ENCODE measurements around the gene ACOT11. TPM values are rescaled to one million over a fixed set of nuclear protein-coding genes. Genes with fewer than 3 reads are reported as not detected.

Gene ACOT11
- total RNA-seq, 2 experiments from 2014 or later: 1.9 to 2.0 TPM

GRCh38 chr1:54585181-54586066, 37.4 kb downstream of the ACOT11 start:
- no peak overlapping the region for H3K4me3 Mint-ChIP-seq
- H3K9me3 Mint-ChIP-seq: no peaks in the 10 kb centered on the region
- POLR2A ChIA-PET: no interaction called here

GRCh38 chr1:54588377-54588776, 40.3 kb downstream of the ACOT11 start:
- no peaks in the 10 kb centered on the region for H3K4me1 Mint-ChIP-seq
- no peak for DNase-seq
- no peak overlapping the region for H3K4me3 Mint-ChIP-seq
- CTCF ChIA-PET: no interaction called here
- H3K27ac Mint-ChIP-seq: no peak overlapping the region
- no peaks in the 10 kb centered on the region for H3K36me3 Mint-ChIP-seq (ENCODE audit: low read depth)
- H3K9me3 Mint-ChIP-seq: no peaks in the 10 kb centered on the region
- H3K27me3 Mint-ChIP-seq: no peaks in the 10 kb centered on the region
- POLR2A ChIA-PET: no interaction called here

More at GRCh38 chr1:54585181-54586066, 37.4 kb downstream of the ACOT11 start:
- no peaks in the 10 kb centered on the region for H3K27me3 Mint-ChIP-seq
- no peak overlapping the region for H3K27ac Mint-ChIP-seq
- no peak for DNase-seq
- no peaks in the 10 kb centered on the region for H3K4me1 Mint-ChIP-seq
- CTCF ChIA-PET: no interaction called here
- no peaks in the 10 kb centered on the region for H3K36me3 Mint-ChIP-seq (ENCODE audit: low read depth)

- Mint-ChIP-seq H3K27ac (no peak overlapping the region), H3K27me3 (no peaks in the 10 kb centered on the region), H3K4me3 (no peak overlapping the region), H3K4me1 (no peaks in the 10 kb centered on the region), H3K36me3 (ENCODE audit: low read depth) (no peaks in the 10 kb centered on the region), H3K9me3 (no peaks in the 10 kb centered on the region)
- POLR2A ChIA-PET: no interaction called here
- DNase-seq: no peak
- CTCF ChIA-PET: interaction anchor here (0.9 to 2.7 kb wide), 2 partner anchors 12 to 28 kb away, joined by 3 to 7 read pairs; no protein-coding TSS in a partner anchor
Measured at GRCh38 chr1:54591127-54591756, 43.2 kb downstream of the ACOT11 start.

- no peak for DNase-seq
- Mint-ChIP-seq H3K4me1 (no peaks in the 10 kb centered on the region), H3K36me3 (ENCODE audit: low read depth) (no peaks in the 10 kb centered on the region), H3K4me3 (no peak overlapping the region), H3K27me3 (no peaks in the 10 kb centered on the region), H3K27ac (no peak overlapping the region), H3K9me3 (no peaks in the 10 kb centered on the region)
- CTCF ChIA-PET: interaction anchor here (1.0 kb wide), 1 partner anchor 10 kb away, joined by 3 read pairs; no protein-coding TSS in a partner anchor
- POLR2A ChIA-PET: no interaction called here
Measured at GRCh38 chr1:54593571-54594160, 45.6 kb downstream of the ACOT11 start.

GRCh38 chr1:54594463-54594862, 46.4 kb downstream of the ACOT11 start:
- H3K4me3 Mint-ChIP-seq: no peak overlapping the region
- POLR2A ChIA-PET: no interaction called here
- no peaks in the 10 kb centered on the region for H3K4me1 Mint-ChIP-seq
- CTCF ChIA-PET: interaction anchor here (1.0 to 1.2 kb wide), 2 partner anchors 11 to 17 kb away, joined by 3 read pairs; no protein-coding TSS in a partner anchor
- no peak for DNase-seq
- H3K9me3 Mint-ChIP-seq: no peaks in the 10 kb centered on the region
- no peaks in the 10 kb centered on the region for H3K36me3 Mint-ChIP-seq (ENCODE audit: low read depth)
- no peak overlapping the region for H3K27ac Mint-ChIP-seq
- no peaks in the 10 kb centered on the region for H3K27me3 Mint-ChIP-seq

- H3K27ac Mint-ChIP-seq: no peak overlapping the region
- CTCF ChIA-PET: no interaction called here
- H3K36me3 Mint-ChIP-seq (ENCODE audit: low read depth): no peaks in the 10 kb centered on the region
Measured at GRCh38 chr1:54595956-54596498, 48.0 kb downstream of the ACOT11 start.

GRCh38 chr1:54596756-54597155, 48.7 kb downstream of the ACOT11 start:
- no peak for DNase-seq
- ChIA-PET CTCF (no interaction called here), POLR2A (no interaction called here)
- no peaks in the 10 kb centered on the region for H3K4me1 Mint-ChIP-seq
- H3K36me3 Mint-ChIP-seq (ENCODE audit: low read depth): no peaks in the 10 kb centered on the region
- H3K27me3 Mint-ChIP-seq: no peaks in the 10 kb centered on the region
- no peaks in the 10 kb centered on the region for H3K9me3 Mint-ChIP-seq
- no peak overlapping the region for H3K4me3 Mint-ChIP-seq
- H3K27ac Mint-ChIP-seq: no peak overlapping the region

More at GRCh38 chr1:54595956-54596498, 48.0 kb downstream of the ACOT11 start:
- H3K27me3 Mint-ChIP-seq: no peaks in the 10 kb centered on the region
- no peaks in the 10 kb centered on the region for H3K4me1 Mint-ChIP-seq
- POLR2A ChIA-PET: no interaction called here
- no peak overlapping the region for H3K4me3 Mint-ChIP-seq
- no peak for DNase-seq
- no peaks in the 10 kb centered on the region for H3K9me3 Mint-ChIP-seq

GRCh38 chr1:54597455-54598030, 49.5 kb downstream of the ACOT11 start:
- CTCF ChIA-PET: no interaction called here
- no peaks in the 10 kb centered on the region for H3K9me3 Mint-ChIP-seq
- no peak overlapping the region for H3K27ac Mint-ChIP-seq
- H3K4me3 Mint-ChIP-seq: no peak overlapping the region
- no peaks in the 10 kb centered on the region for H3K4me1 Mint-ChIP-seq
- no peaks in the 10 kb centered on the region for H3K27me3 Mint-ChIP-seq
- H3K36me3 Mint-ChIP-seq (ENCODE audit: low read depth): no peaks in the 10 kb centered on the region
- DNase-seq: no peak
- POLR2A ChIA-PET: no interaction called here

- CTCF ChIA-PET: interaction anchor here (0.6 to 1.2 kb wide), 2 partner anchors 134 to 1150 kb away, joined by 3 to 4 read pairs; no protein-coding TSS in a partner anchor
- no peak for DNase-seq
- no peak overlapping the region for H3K4me3 Mint-ChIP-seq
- no peak overlapping the region for H3K27ac Mint-ChIP-seq
- no peaks in the 10 kb centered on the region for H3K36me3 Mint-ChIP-seq (ENCODE audit: low read depth)
- no peaks in the 10 kb centered on the region for H3K9me3 Mint-ChIP-seq
- H3K27me3 Mint-ChIP-seq: no peaks in the 10 kb centered on the region
- H3K4me1 Mint-ChIP-seq: peaks cover 2% of the 10 kb centered on the region
- POLR2A ChIA-PET: no interaction called here
Measured at GRCh38 chr1:54599211-54599823, 51.3 kb downstream of the ACOT11 start.

GRCh38 chr1:54600947-54601721, 53.1 kb downstream of the ACOT11 start:
- DNase-seq: no peak
- Mint-ChIP-seq H3K4me1 (peaks cover 14% of the 10 kb centered on the region), H3K27me3 (no peaks in the 10 kb centered on the region), H3K27ac (no peak overlapping the region), H3K4me3 (no peak overlapping the region), H3K36me3 (ENCODE audit: low read depth) (no peaks in the 10 kb centered on the region), H3K9me3 (no peaks in the 10 kb centered on the region)
- ChIA-PET CTCF (interaction anchor here (1.3 kb wide), 1 partner anchor 14 kb away, joined by 3 read pairs; no protein-coding TSS in a partner anchor), POLR2A (no interaction called here)

GRCh38 chr1:54601730-54602129, 53.7 kb downstream of the ACOT11 start:
- ChIA-PET CTCF (interaction anchor here (1.3 kb wide), 1 partner anchor 15 kb away, joined by 3 read pairs; no protein-coding TSS in a partner anchor), POLR2A (no interaction called here)
- peaks cover 14% of the 10 kb centered on the region for H3K4me1 Mint-ChIP-seq
- DNase-seq: no peak
- no peak overlapping the region for H3K27ac Mint-ChIP-seq
- H3K9me3 Mint-ChIP-seq: no peaks in the 10 kb centered on the region
- H3K36me3 Mint-ChIP-seq (ENCODE audit: low read depth): no peaks in the 10 kb centered on the region
- H3K27me3 Mint-ChIP-seq: no peaks in the 10 kb centered on the region
- H3K4me3 Mint-ChIP-seq: no peak overlapping the region

- no peaks in the 10 kb centered on the region for H3K36me3 Mint-ChIP-seq (ENCODE audit: low read depth)
- no peak overlapping the region for H3K27ac Mint-ChIP-seq
- H3K9me3 Mint-ChIP-seq: no peaks in the 10 kb centered on the region
- no peak overlapping the region for H3K4me3 Mint-ChIP-seq
- POLR2A ChIA-PET: no interaction called here
- H3K4me1 Mint-ChIP-seq: peaks cover 14% of the 10 kb centered on the region
- H3K27me3 Mint-ChIP-seq: no peaks in the 10 kb centered on the region
- CTCF ChIA-PET: interaction anchor here (0.7 to 1.8 kb wide), 3 partner anchors 11 to 989 kb away, joined by 3 to 7 read pairs (median 3); no protein-coding TSS in a partner anchor
- DNase-seq: no peak
Measured at GRCh38 chr1:54602554-54602953, 54.5 kb downstream of the ACOT11 start.
